OCI-LY1 (cell line): Measurements from ENCODE around the gene LRFN2.

Experiments used
- EZH2 ChIP-seq: fragments of 200-600 bp; sonication (generic), shearing (Covaris generic); IDR thresholded peaks from 2 replicates; pipeline ENCODE4 v1.8.0; 2017; ENCODE audit warnings: borderline replicate concordance, mixed run types, mild to moderate bottlenecking, antibody characterized with exemption, low read length, moderate library complexity, mixed read lengths
- TF ChIP-seq, protein P1 (sequence below): fragments of 200-600 bp; sonication (generic), shearing (Covaris generic); IDR thresholded peaks from 2 replicates; pipeline ENCODE4 v1.5.1; 2017; ENCODE audit warnings: mild to moderate bottlenecking, antibody characterized with exemption, low read length, moderate library complexity, mixed read lengths

DNA sequence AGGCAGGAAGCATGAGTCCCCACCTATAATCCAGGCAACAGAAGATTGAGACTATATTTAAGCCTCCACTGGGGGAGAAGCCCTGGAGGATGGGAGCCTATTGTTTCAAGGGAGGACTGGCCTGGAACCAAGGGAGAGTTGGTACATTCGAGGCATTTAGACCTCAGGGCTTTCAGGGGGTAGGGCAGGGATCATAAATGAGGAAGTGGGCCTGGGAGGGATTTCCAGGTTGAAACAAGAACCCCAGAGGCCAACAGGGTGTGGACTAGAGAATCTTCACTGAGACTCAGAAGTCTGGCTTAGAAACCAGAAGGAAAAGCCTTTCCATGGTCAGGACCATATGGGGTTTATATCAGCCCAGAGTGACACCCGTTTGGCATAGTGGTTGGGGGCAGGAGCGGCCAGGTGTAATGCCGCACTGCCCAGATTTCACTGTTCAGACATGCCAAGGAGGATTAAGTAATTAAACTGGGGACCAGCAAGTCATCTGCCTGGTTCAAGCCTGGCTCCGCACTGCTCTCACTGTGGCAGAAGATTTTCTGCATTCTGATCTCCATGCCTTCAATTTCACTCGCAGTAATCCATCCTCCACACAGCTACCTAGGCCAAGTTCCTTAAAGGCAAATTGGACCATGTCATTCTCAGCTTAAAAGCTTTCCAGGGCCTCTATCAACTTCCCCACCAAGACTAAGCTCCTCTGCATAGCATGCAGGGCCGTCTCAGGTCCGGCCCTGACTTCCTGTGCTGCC lies 17.8 kb downstream of the LRFN2 start:
- TF ChIP-seq, protein P1, sequence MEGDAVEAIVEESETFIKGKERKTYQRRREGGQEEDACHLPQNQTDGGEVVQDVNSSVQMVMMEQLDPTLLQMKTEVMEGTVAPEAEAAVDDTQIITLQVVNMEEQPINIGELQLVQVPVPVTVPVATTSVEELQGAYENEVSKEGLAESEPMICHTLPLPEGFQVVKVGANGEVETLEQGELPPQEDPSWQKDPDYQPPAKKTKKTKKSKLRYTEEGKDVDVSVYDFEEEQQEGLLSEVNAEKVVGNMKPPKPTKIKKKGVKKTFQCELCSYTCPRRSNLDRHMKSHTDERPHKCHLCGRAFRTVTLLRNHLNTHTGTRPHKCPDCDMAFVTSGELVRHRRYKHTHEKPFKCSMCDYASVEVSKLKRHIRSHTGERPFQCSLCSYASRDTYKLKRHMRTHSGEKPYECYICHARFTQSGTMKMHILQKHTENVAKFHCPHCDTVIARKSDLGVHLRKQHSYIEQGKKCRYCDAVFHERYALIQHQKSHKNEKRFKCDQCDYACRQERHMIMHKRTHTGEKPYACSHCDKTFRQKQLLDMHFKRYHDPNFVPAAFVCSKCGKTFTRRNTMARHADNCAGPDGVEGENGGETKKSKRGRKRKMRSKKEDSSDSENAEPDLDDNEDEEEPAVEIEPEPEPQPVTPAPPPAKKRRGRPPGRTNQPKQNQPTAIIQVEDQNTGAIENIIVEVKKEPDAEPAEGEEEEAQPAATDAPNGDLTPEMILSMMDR: no peak
- TF ChIP-seq EZH2: no peak
